GM23338 (cell line): ENCODE data around the gene CENPB. TPM values are rescaled to one million over a fixed set of nuclear protein-coding genes. Genes with fewer than 3 reads are reported as not detected.
"Not testable (repeated sequence)": the region's sequence is repeated elsewhere in the genome, so short reads cannot be mapped to it uniquely, and the experiment has no call there.

Experiments used
- ATAC-seq: fragments of 200-7000 bp; cut with Tn5 transposase; 3 replicates; pipeline ENCODE4 v1.9.1; 2020
- DNase-seq: peaks from one replicate; pipeline ENCODE4 v3.0.0-alpha.2; 2015; ENCODE audit warnings: low spot score
- H2AFZ ChIP-seq: fragments of 200-600 bp; sonication (generic); 2 replicates; pipeline ENCODE4 v1.8.0; 2016; ENCODE audit warnings: antibody characterized with exemption, mild to moderate bottlenecking, moderate library complexity
- H3F3A ChIP-seq: fragments of 200-600 bp; sonication (generic); replicated peaks from 2 replicates; pipeline ENCODE4 v1.8.0; 2017; ENCODE audit warnings: antibody characterized with exemption, mixed run types, low read depth
- H3K27ac ChIP-seq: fragments of 200-600 bp; sonication (generic); 2 replicates; pipeline ENCODE4 v1.6.1; 2016; ENCODE audit warnings: low read depth
- H3K27me3 ChIP-seq: fragments of 200-600 bp; sonication (generic); 2 replicates; pipeline ENCODE4 v1.8.0; 2016; ENCODE audit warnings: mild to moderate bottlenecking, mixed run types, moderate library complexity; ENCODE audit not compliant: insufficient read depth
- H3K36me3 ChIP-seq: fragments of 200-600 bp; sonication (generic); 2 replicates; pipeline ENCODE4 v1.8.0; 2016; ENCODE audit warnings: mild to moderate bottlenecking; ENCODE audit not compliant: insufficient read depth
- H3K4me1 ChIP-seq: fragments of 200-600 bp; sonication (generic); 2 replicates; pipeline ENCODE4 v1.8.0; 2016; ENCODE audit warnings: mild to moderate bottlenecking, moderate library complexity; ENCODE audit not compliant: insufficient read depth
- H3K4me2 ChIP-seq: fragments of 200-600 bp; sonication (generic); 2 replicates; pipeline ENCODE4 v1.7.1; 2017; ENCODE audit warnings: mixed run types
- H3K4me3 ChIP-seq: fragments of 200-600 bp; sonication (generic); 2 replicates; pipeline ENCODE4 v1.6.1; 2016; ENCODE audit warnings: mixed run types
- H3K79me2 ChIP-seq: fragments of 200-600 bp; sonication (generic); replicated peaks from 2 replicates; pipeline ENCODE4 v1.8.0; 2017; ENCODE audit warnings: mild to moderate bottlenecking; ENCODE audit not compliant: insufficient read depth
- H3K9me2 ChIP-seq: fragments of 200-600 bp; sonication (generic); 2 replicates; pipeline ENCODE4 v1.8.0; 2017; ENCODE audit not compliant: insufficient read depth
- H4K20me1 ChIP-seq: fragments of 200-600 bp; sonication (generic); replicated peaks from 2 replicates; pipeline ENCODE4 v1.8.0; 2017; ENCODE audit warnings: mild to moderate bottlenecking; ENCODE audit not compliant: insufficient read depth
- H3K27ac Mint-ChIP-seq: 2 replicates; pipeline ENCODE4 v1.8.0; 2020; ENCODE audit warnings: inconsistent platforms, mild to moderate bottlenecking, moderate library complexity, mixed read lengths
- H3K27me3 Mint-ChIP-seq: 3 replicates; pipeline ENCODE4 v1.8.0; 2022; ENCODE audit warnings: low read depth, mild to moderate bottlenecking, moderate library complexity, mixed read lengths, inconsistent platforms; ENCODE audit not compliant: insufficient read depth, poor library complexity
- H3K36me3 Mint-ChIP-seq: 3 replicates; pipeline ENCODE4 v1.8.0; 2021; ENCODE audit warnings: low read depth, mild to moderate bottlenecking, inconsistent platforms, moderate library complexity, mixed read lengths
- H3K4me1 Mint-ChIP-seq: 3 replicates; pipeline ENCODE4 v1.8.0; 2020; ENCODE audit warnings: mild to moderate bottlenecking, inconsistent platforms, mixed read lengths
- H3K4me3 Mint-ChIP-seq: 3 replicates; pipeline ENCODE4 v1.8.0; 2021; ENCODE audit warnings: moderate library complexity, mild to moderate bottlenecking, inconsistent platforms, mixed read lengths
- H3K9me3 Mint-ChIP-seq: 3 replicates; pipeline ENCODE4 v1.8.0; 2020; ENCODE audit warnings: moderate library complexity, mild to moderate bottlenecking, inconsistent platforms, mixed read lengths
- EZH2 ChIP-seq: fragments of 200-600 bp; sonication (generic); IDR thresholded peaks from one replicate; pipeline ENCODE4 v1.8.0; 2017; ENCODE audit warnings: antibody characterized with exemption, mild to moderate bottlenecking, low read depth; ENCODE audit not compliant: unreplicated experiment
- EZH2phosphoT487 ChIP-seq: fragments of 200-600 bp; sonication (generic); IDR thresholded peaks from one replicate; pipeline ENCODE4 v1.8.1; 2018; ENCODE audit warnings: antibody characterized with exemption; ENCODE audit not compliant: unreplicated experiment
- JUNB ChIP-seq: IDR thresholded peaks from one replicate; pipeline ENCODE4 v1.6.1; 2016; ENCODE audit warnings: antibody characterized with exemption; ENCODE audit not compliant: unreplicated experiment
- ZNF114 ChIP-seq: fragments of 250-450 bp; sonication (Bioruptor Pico); IDR thresholded peaks from 2 replicates; pipeline ENCODE4 v1.5.0; 2020; ENCODE audit warnings: mild to moderate bottlenecking, moderate library complexity
- ZNF462 ChIP-seq: fragments of 250-450 bp; sonication (Bioruptor Pico); IDR thresholded peaks from 2 replicates; pipeline ENCODE4 v1.5.0; 2020; ENCODE audit warnings: mild to moderate bottlenecking, moderate library complexity
- polyA plus RNA-seq: library from polyadenylated mRNA; unstranded; fragments of >200 nt; fragmentation: Nextera tagmentation; extraction: Ambion mirVana; gene quantifications from 2 replicates; pipeline ENCODE4 v1.2.1, GENCODE V29; 2016
- total RNA-seq: library from RNA; depleted of rRNA; stranded (reverse); fragments of >200 nt; shearing (Covaris generic); gene quantifications from 2 replicates; pipeline ENCODE4 v1.2.3, GENCODE V29; 2014

CENPB gene
- total and polyA plus RNA-seq, 2 experiments from 2014 or later = 10.8 to 52.1 TPM

DNA sequence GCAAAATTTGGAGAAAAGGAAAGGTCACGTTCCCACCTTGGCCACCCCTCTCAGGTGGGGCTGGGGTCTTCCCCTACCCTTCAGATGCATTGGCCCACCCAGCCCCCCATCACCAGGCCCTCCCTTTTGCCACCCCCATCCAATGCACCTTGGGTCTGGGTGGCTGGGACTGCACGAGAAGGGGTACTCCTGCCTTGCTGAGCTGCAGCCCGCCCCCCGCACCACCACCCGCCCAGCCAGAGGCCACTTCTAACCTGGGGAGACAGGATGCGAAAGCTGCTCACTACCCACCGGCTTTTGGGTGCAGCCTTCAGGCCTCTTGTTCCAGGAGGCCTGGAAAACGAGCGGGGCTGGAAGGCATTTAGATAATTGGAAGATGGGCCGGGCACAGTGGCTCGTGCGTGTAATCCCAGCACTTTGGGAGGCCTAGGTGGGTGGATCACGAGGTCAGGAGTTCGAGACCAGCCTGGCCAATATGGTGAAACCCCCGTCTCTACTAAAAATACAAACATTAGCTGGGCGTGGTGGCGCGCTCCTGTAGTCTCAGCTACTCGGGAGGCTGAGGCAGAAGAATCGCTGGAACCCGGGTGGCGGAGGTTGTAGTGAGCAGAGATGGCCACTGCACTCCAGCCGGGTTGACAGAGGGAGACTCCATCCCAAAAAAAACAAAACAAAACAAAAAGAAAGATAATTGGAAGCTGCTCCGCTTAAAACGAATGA, 8.3 kb upstream of the CENPB start (continued):
- no peak for TF ChIP-seq EZH2
- TF ChIP-seq JUNB = no peak
- no peak for TF ChIP-seq ZNF114 (CRISPR knock-in tag)
- no peak for TF ChIP-seq EZH2phosphoT487
- no peak for TF ChIP-seq ZNF462 (CRISPR knock-in tag)

DNA sequence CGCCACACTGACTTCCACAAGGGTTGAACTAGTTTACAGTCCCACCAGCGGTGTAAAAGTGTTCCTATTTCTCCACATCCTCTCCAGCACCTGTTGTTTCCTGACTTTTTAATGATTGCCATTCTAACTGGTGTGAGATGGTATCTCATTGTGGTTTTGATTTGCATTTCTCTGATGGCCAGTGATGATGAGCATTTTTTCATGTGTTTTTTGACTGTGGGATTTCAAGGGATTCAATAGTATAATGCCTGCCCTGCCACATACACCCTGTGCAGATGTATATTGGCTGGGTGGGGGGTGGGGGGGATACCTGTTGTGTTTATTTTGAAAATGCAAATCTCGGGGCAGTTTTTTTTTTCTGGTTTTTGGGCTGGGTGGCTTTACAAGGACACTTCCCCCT, 7.6 kb upstream of the CENPB start:
- Mint-ChIP-seq H3K27me3 (peaks cover 21% of the 10 kb centered on the region), H3K4me1 (peaks cover 25% of the 10 kb centered on the region)
- not testable (repeated sequence) for H3K9me2 ChIP-seq, H3K36me3 Mint-ChIP-seq, DNase-seq, H3K27ac ChIP-seq, H3K27ac Mint-ChIP-seq, H3K4me3 ChIP-seq, H3K36me3 ChIP-seq, H3K4me3 Mint-ChIP-seq, H3K79me2 ChIP-seq, H3K4me2 ChIP-seq, H4K20me1 ChIP-seq, H2AFZ ChIP-seq, ATAC-seq, H3K27me3 ChIP-seq, H3K9me3 Mint-ChIP-seq
- H3F3A ChIP-seq = peaks cover 12% of the 10 kb centered on the region; the same call in 1 of the 2 replicates
- H3K4me1 ChIP-seq = peaks cover 25% of the 10 kb centered on the region

DNA sequence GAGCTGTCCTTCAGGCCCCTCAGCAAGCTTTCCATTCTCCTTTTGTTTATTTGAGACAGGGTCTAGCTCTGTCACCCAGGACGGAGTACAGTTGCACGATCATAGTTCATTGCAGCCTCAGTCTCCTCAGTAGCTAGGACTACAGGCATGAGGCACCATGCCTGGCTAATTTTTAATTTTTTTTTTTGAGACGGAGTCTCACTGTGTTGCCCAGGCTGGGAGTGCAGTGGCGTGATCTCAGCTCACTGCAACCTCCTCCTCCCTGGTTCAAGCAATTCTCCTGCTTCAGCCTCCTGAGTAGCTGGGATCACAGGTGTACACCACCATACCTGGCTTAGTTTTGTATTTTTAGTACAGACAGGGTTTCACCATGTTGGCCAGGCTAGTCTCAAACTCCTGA, 2.7 kb upstream of the CENPB start:
- H3K79me2 ChIP-seq, H3K4me1 ChIP-seq, H3K36me3 ChIP-seq, H3K4me3 Mint-ChIP-seq, DNase-seq, H3K4me1 Mint-ChIP-seq, ATAC-seq, H3F3A ChIP-seq, H3K4me3 ChIP-seq, H3K27ac ChIP-seq, H3K27ac Mint-ChIP-seq, H3K36me3 Mint-ChIP-seq, H3K9me2 ChIP-seq, H3K9me3 Mint-ChIP-seq, H3K4me2 ChIP-seq: not testable (repeated sequence)
- H3K27me3 Mint-ChIP-seq = peaks cover 12% of the 10 kb centered on the region
- peaks cover 30% of the 10 kb centered on the region for H3K27me3 ChIP-seq
- H2AFZ ChIP-seq = peak overlapping the region; percentile 23; the same call in 1 of the 2 replicates
- peaks cover 11% of the 10 kb centered on the region for H4K20me1 ChIP-seq
